K562 (cell line): Measurements from ENCODE around the gene POC1B. TPM values are rescaled to one million over a fixed set of nuclear protein-coding genes. Genes with fewer than 3 reads are reported as not detected.

ENCODE experiments used
- ATAC-seq: fragments of 200-7000 bp; cut with Tn5 transposase; 3 replicates; pipeline ENCODE4 v1.9.1; 2020; ENCODE audit warnings: moderate library complexity
- BruUV-seq: library from RNA; stranded (reverse); fragments of 400-500 nt; replicated peaks from 2 replicates; lab custom pipeline; 2021; lab: Mats Ljungman, UMichigan
- CTCF ChIA-PET: fragments of 300-600 bp; formaldehyde crosslinking; extraction: SDS; loops from one replicate; lab custom pipeline; 2021; ENCODE audit warnings: low intra/inter-chr PET ratio; lab: Yijun Ruan, JAX
- POLR2A ChIA-PET: fragments of 300-600, 350-650 bp; sonication (Branson Sonifier 250); formaldehyde crosslinking; extraction: SDS; loops from one replicate; lab custom pipeline; 2021; ENCODE audit warnings: antibody characterized with exemption, inconsistent platforms; lab: Yijun Ruan, JAX
- DNase-seq, 4 experiments: peaks; one replicate each; pipeline versions ENCODE4 v3.0.0 to v3.0.0-alpha.2; 2011 to 2018; ENCODE audit warnings: low spot score in 3 of 4, mixed read lengths in 3 of 4; ENCODE audit errors: extremely low read depth in 1 of 4
- FAIRE-seq: peaks from 2 replicates; lab custom pipeline; 2011; peaks lifted over from hg19 to GRCh38; lab: Jason Lieb, UNC
- H2AFZ ChIP-seq: 2 replicates; pipeline ENCODE4 v1.6.0; 2011; ENCODE audit warnings: low read depth, low read length, control low read depth, inconsistent platforms
- H3K27ac ChIP-seq: fragments of 200-600 bp; 3 replicates; pipeline ENCODE4 v1.8.0; 2011; ENCODE audit warnings: low read depth, mild to moderate bottlenecking, control low read depth, inconsistent platforms, low read length, moderate library complexity, mixed read lengths; ENCODE audit errors: extremely low read depth
- H3K27me3 ChIP-seq, 2 experiments: fragments of 300-600 bp in 1 of 2; 2 replicates in 1 of 2; 3 replicates in 1 of 2; pipeline versions ENCODE4 v1.6.0 to v1.8.0; 2011; ENCODE audit warnings: inconsistent platforms in 2 of 2, low read length in 2 of 2, mild to moderate bottlenecking in 1 of 2, mixed read lengths in 1 of 2, moderate library complexity in 1 of 2; ENCODE audit not compliant: control insufficient read depth in 2 of 2, insufficient read depth in 2 of 2
- H3K36me3 ChIP-seq: fragments of 300-600 bp; 3 replicates; pipeline ENCODE4 v1.8.0; 2011; ENCODE audit warnings: mild to moderate bottlenecking, low read length, inconsistent platforms; ENCODE audit not compliant: control insufficient read depth, insufficient read depth
- H3K4me1 ChIP-seq, 2 experiments: fragments of 200-600 bp in 1 of 2; replicated peaks in 1 of 2; 2 replicates in 1 of 2; 3 replicates in 1 of 2; pipeline versions ENCODE4 v1.5.1 to v1.8.0; 2011; ENCODE audit warnings: inconsistent platforms in 2 of 2, low read length in 2 of 2, mild to moderate bottlenecking in 1 of 2, mixed read lengths in 1 of 2, moderate library complexity in 1 of 2; ENCODE audit not compliant: control insufficient read depth in 2 of 2, insufficient read depth in 2 of 2
- H3K4me2 ChIP-seq: 2 replicates; pipeline ENCODE4 v1.6.1; 2011; ENCODE audit warnings: low read length, control low read depth, inconsistent platforms, mixed read lengths; ENCODE audit not compliant: insufficient read depth
- H3K4me3 ChIP-seq: fragments of 200-600 bp; sonication (generic), shearing (Covaris generic); 2 replicates; pipeline ENCODE4 v1.5.1; 2016; ENCODE audit warnings: control low read depth, inconsistent platforms
- H3K79me2 ChIP-seq: fragments of 200-600 bp; 3 replicates; pipeline ENCODE4 v1.8.0; 2011; ENCODE audit warnings: low read length, inconsistent platforms; ENCODE audit not compliant: control insufficient read depth, insufficient read depth
- H3K9ac ChIP-seq, 2 experiments: 2 replicates each; pipeline versions ENCODE4 v1.6.0 to v1.6.1; 2011; ENCODE audit warnings: low read depth in 2 of 2, low read length in 2 of 2, control low read depth in 1 of 2, inconsistent platforms in 1 of 2, mild to moderate bottlenecking in 1 of 2, mixed read lengths in 1 of 2; ENCODE audit not compliant: insufficient read depth in 1 of 2
- H3K9me1 ChIP-seq: one replicate; pipeline ENCODE4 v1.6.0; 2011; ENCODE audit warnings: inconsistent platforms, mild to moderate bottlenecking, low read length, moderate library complexity; ENCODE audit not compliant: control insufficient read depth, insufficient read depth
- H3K9me3 ChIP-seq: replicated peaks from 2 replicates; pipeline ENCODE4 v1.5.1; 2011; ENCODE audit warnings: low read depth, low read length, inconsistent platforms; ENCODE audit not compliant: control insufficient read depth, insufficient read depth
- H4K20me1 ChIP-seq: replicated peaks from 2 replicates; pipeline ENCODE4 v1.6.1; 2011; ENCODE audit warnings: low read length, inconsistent platforms, mixed read lengths; ENCODE audit not compliant: control insufficient read depth, insufficient read depth
- BDP1 ChIP-seq: IDR thresholded peaks from 3 replicates; pipeline ENCODE4 v1.6.1; 2011; ENCODE audit not compliant: insufficient read length, insufficient read depth
- DLX4 ChIP-seq: fragments of 250-450 bp; sonication (Bioruptor Pico); IDR thresholded peaks from 2 replicates; pipeline ENCODE4 v1.6.1; 2021; ENCODE audit warnings: mild to moderate bottlenecking
- EGR1 ChIP-seq: fragments of 450-650 bp; conservative IDR thresholded peaks from 2 replicates; pipeline ENCODE4 v1.6.1; 2017; ENCODE audit warnings: mild to moderate bottlenecking
- FOXM1 ChIP-seq, 2 experiments: fragments of 450-650 bp in 1 of 2; sonication (generic) in 1 of 2; formaldehyde crosslinking in 1 of 2; IDR thresholded peaks; 2 replicates each; pipeline versions ENCODE4 v1.6.1 to v1.9.0; 2017 to 2022; ENCODE audit warnings: low read depth in 2 of 2, mild to moderate bottlenecking in 2 of 2, missing genetic modification reagents in 1 of 2, moderate library complexity in 1 of 2
- FOXP4 ChIP-seq: sonication (generic); formaldehyde crosslinking; IDR thresholded peaks from 2 replicates; pipeline ENCODE4 v1.8.0; 2022; ENCODE audit warnings: mild to moderate bottlenecking, missing genetic modification reagents, borderline replicate concordance
- HDAC8 ChIP-seq: fragments of 450-650 bp; IDR thresholded peaks from 2 replicates; pipeline ENCODE4 v1.6.1; 2016; ENCODE audit warnings: mild to moderate bottlenecking, missing genetic modification characterization, moderate library complexity, missing compliant biosample characterization
- HNRNPUL1 ChIP-seq: fragments of 200-400 bp; formaldehyde crosslinking; IDR thresholded peaks from 2 replicates; pipeline ENCODE4 v1.6.1; 2017; ENCODE audit warnings: low read length
- NCOA4 ChIP-seq: fragments of 450-650 bp; IDR thresholded peaks from 2 replicates; pipeline ENCODE4 v1.6.1; 2018; ENCODE audit warnings: mild to moderate bottlenecking; ENCODE audit not compliant: partially characterized antibody
- PHF8 ChIP-seq: fragments of 200-600 bp; sonication (generic); IDR thresholded peaks from 2 replicates; pipeline ENCODE4 v1.6.1; 2012; ENCODE audit warnings: mixed run types, mild to moderate bottlenecking, inconsistent platforms, low read length, moderate library complexity, borderline replicate concordance
- RFX1 ChIP-seq: fragments of 450-650 bp; IDR thresholded peaks from 2 replicates; pipeline ENCODE4 v1.6.1; 2016; ENCODE audit warnings: mild to moderate bottlenecking, moderate library complexity
- SIN3B ChIP-seq: fragments of 450-650 bp; IDR thresholded peaks from 2 replicates; pipeline ENCODE4 v1.6.1; 2017; ENCODE audit warnings: low read depth, mild to moderate bottlenecking, moderate library complexity
- ZNF444 ChIP-seq: fragments of 250-450 bp; sonication (Bioruptor Pico); IDR thresholded peaks from 2 replicates; pipeline ENCODE4 v1.4.0; 2020; ENCODE audit warnings: mild to moderate bottlenecking, moderate library complexity
- ZNF79 ChIP-seq: fragments of 250-450 bp; sonication (Bioruptor Pico); IDR thresholded peaks from 2 replicates; pipeline ENCODE4 v1.4.0; 2020; ENCODE audit warnings: low read depth, mild to moderate bottlenecking, moderate library complexity
- WGBS: fragments of 100-300 bp; shearing (Covaris generic); methylation state at CpG from one replicate; pipeline ENCODE4 v1.1.6; 2016; ENCODE audit warnings: low coverage, mixed read lengths; ENCODE audit not compliant: insufficient coverage; ENCODE audit errors: missing lambda C conversion rate; 5-methylcytosine and 5-hydroxymethylcytosine counted together
- in situ Hi-C: fragments of 300-500 bp; cut with MboI; formaldehyde crosslinking; loops from 4 replicates; pipeline ENCODE4 v1.15.0; 2018; ENCODE audit warnings: inconsistent platforms, mixed read lengths
- intact Hi-C: fragments of 100-400 bp; cut with micrococcal nuclease; formaldehyde crosslinking; loops from 2 replicates; pipeline ENCODE4 v1.14.2; 2022
- polyA plus RNA-seq, 8 experiments: library from polyadenylated mRNA; depleted of rRNA in 4 of 8; stranded (reverse) in 5 of 8; unstranded in 3 of 8; fragments of >200 nt; fragmentation: Nextera tagmentation in 2 of 8; fragmentation: Illumina TruSeq in 1 of 8; extraction: Ambion mirVana in 2 of 8; extraction: Trizol in 1 of 8; gene quantifications; 2 replicates each; pipeline versions ENCODE4 v1.2.1 to v1.2.3, GENCODE V29; 2011 to 2014; ENCODE audit warnings: inconsistent platforms in 1 of 8, missing spikeins in 1 of 8
- total RNA-seq, 7 experiments: library from RNA; depleted of rRNA in 6 of 7; stranded (reverse); fragments of >200 nt in 6 of 7; fragmentation: Illumina TruSeq in 2 of 7; extraction: Trizol in 2 of 7; gene quantifications; 2 replicates each; pipeline versions ENCODE4 v1.2.1 to v1.2.3, GENCODE V29; 2011 to 2021; ENCODE audit warnings: low replicate concordance in 1 of 7
- TF ChIP-seq, protein P1 (sequence below): fragments of 450-650 bp; IDR thresholded peaks from one replicate; pipeline ENCODE4 v1.6.1; 2018; ENCODE audit warnings: mild to moderate bottlenecking, moderate library complexity; ENCODE audit not compliant: partially characterized antibody
- TF ChIP-seq, protein P2 (sequence below): sonication (generic); formaldehyde crosslinking; IDR thresholded peaks from 2 replicates; pipeline ENCODE4 v1.8.0; 2022; ENCODE audit warnings: mild to moderate bottlenecking, low read depth, missing genetic modification reagents

The POC1B gene
- total and polyA plus RNA-seq, 9 of the 15 experiments (the other 6 are each of a cell fraction or from before 2014, with no cell fraction given), result 4.5 to 16.1 (median 10.4) TPM

DNA sequence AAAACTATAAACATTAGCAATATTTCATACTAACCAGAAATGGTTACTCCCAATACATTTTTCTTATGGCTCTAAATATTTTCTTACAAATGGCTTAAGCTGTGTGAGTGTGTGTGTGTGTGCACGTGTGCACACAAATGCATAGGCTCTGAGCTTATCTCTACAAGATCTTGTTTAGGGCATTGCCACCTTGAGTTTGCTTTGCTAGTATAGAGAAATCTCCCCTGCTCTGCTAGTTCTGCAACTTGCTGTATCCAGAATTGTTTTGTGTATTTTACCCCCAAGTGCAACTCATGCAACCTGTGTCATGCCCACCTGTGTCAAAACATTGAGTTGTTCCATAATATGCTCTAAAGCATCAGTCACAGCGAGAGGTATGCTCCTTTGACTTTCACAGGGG is 101.0 kb downstream of the POC1B start:
- ChIA-PET CTCF (no interaction called here), POLR2A (no interaction called here)
- Histone ChIP-seq H2AFZ (no peak overlapping the region), H3K4me1 (no peaks in the 10 kb centered on the region), H3K4me2 (no peak overlapping the region), H3K27me3 (no peaks in the 10 kb centered on the region), H3K36me3 (no peaks in the 10 kb centered on the region), H3K9ac (no peak overlapping the region), H4K20me1 (no peaks in the 10 kb centered on the region), H3K27ac (no peak overlapping the region), H3K9me3 (no peaks in the 10 kb centered on the region), H3K9me1 (no peaks in the 10 kb centered on the region), H3K4me3 (no peak overlapping the region), H3K79me2 (no peaks in the 10 kb centered on the region)
- no peak for ATAC-seq
- intact Hi-C loops (no loop called here), in situ Hi-C loops (no loop called here)
- no peak for DNase-seq
- FAIRE-seq, result no peak
- 30% methylated on average over 2 of the region's 2 CpGs for WGBS
- BruUV-seq, result no TSS peak
- TF ChIP-seq ZNF444 (no peak), ZNF79 (CRISPR knock-in tag) (no peak), FOXP4 (CRISPR knock-in tag) (no peak), FOXM1 (IDR thresholded peaks at IDR 0.05; ENCODE audit: low read depth) (no peak), FOXM1 (CRISPR knock-in tag; IDR thresholded peaks at IDR 0.05; ENCODE audit: low read depth) (no peak), HDAC8 (no peak), BDP1 (no peak), HNRNPUL1 (no peak), NCOA4 (no peak), SIN3B (no peak), EGR1 (no peak), DLX4 (CRISPR knock-in tag) (no peak), PHF8 (no peak), RFX1 (no peak)
- TF ChIP-seq, protein P1, sequence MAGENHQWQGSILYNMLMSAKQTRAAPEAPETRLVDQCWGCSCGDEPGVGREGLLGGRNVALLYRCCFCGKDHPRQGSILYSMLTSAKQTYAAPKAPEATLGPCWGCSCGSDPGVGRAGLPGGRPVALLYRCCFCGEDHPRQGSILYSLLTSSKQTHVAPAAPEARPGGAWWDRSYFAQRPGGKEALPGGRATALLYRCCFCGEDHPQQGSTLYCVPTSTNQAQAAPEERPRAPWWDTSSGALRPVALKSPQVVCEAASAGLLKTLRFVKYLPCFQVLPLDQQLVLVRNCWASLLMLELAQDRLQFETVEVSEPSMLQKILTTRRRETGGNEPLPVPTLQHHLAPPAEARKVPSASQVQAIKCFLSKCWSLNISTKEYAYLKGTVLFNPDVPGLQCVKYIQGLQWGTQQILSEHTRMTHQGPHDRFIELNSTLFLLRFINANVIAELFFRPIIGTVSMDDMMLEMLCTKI, result no peak
- TF ChIP-seq, protein P2, sequence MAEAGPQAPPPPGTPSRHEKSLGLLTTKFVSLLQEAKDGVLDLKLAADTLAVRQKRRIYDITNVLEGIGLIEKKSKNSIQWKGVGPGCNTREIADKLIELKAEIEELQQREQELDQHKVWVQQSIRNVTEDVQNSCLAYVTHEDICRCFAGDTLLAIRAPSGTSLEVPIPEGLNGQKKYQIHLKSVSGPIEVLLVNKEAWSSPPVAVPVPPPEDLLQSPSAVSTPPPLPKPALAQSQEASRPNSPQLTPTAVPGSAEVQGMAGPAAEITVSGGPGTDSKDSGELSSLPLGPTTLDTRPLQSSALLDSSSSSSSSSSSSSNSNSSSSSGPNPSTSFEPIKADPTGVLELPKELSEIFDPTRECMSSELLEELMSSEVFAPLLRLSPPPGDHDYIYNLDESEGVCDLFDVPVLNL (CRISPR knock-in tag), result no peak
